H9 (cell line): Measurements from ENCODE around the gene LHCGR. TPM values are rescaled to one million over a fixed set of nuclear protein-coding genes. Genes with fewer than 3 reads are reported as not detected.
"Not testable (repeated sequence)": the region's sequence is repeated elsewhere in the genome, so short reads cannot be mapped to it uniquely, and the experiment has no call there.

Experiments used
- DNase-seq: peaks from one replicate; pipeline ENCODE4 v3.0.0-alpha.2; 2017
- H2AFZ ChIP-seq: one replicate; pipeline ENCODE4 v1.6.1; 2013; ENCODE audit warnings: mild to moderate bottlenecking, low read length, control low read depth, moderate library complexity
- H2AK5ac ChIP-seq: 2 replicates; pipeline ENCODE4 v1.6.1; 2013; ENCODE audit warnings: low read length, control low read depth, mixed read lengths; ENCODE audit not compliant: insufficient read length
- H2BK120ac ChIP-seq: one replicate; pipeline ENCODE4 v1.6.1; 2013; ENCODE audit warnings: low read depth, mild to moderate bottlenecking, low read length, control low read depth, inconsistent platforms; ENCODE audit not compliant: poor library complexity, severe bottlenecking
- H2BK12ac ChIP-seq: 2 replicates; pipeline ENCODE4 v1.6.1; 2013; ENCODE audit warnings: low read length, control low read depth, mixed read lengths, low read depth; ENCODE audit not compliant: insufficient read length
- H2BK15ac ChIP-seq: 2 replicates; pipeline ENCODE4 v1.6.1; 2013; ENCODE audit warnings: low read depth, low read length, control low read depth
- H2BK20ac ChIP-seq: one replicate; pipeline ENCODE4 v1.6.1; 2013; ENCODE audit warnings: low read depth, mild to moderate bottlenecking, low read length, control low read depth, inconsistent platforms; ENCODE audit not compliant: poor library complexity, severe bottlenecking
- H2BK5ac ChIP-seq: 2 replicates; pipeline ENCODE4 v1.6.1; 2013; ENCODE audit warnings: low read length, control low read depth, mixed read lengths; ENCODE audit not compliant: insufficient read length
- H3K14ac ChIP-seq: 2 replicates; pipeline ENCODE4 v1.6.1; 2013; ENCODE audit warnings: low read length, control low read depth; ENCODE audit not compliant: insufficient read depth
- H3K18ac ChIP-seq: 2 replicates; pipeline ENCODE4 v1.6.1; 2013; ENCODE audit warnings: low read depth, mild to moderate bottlenecking, mixed read lengths, low read length, control low read depth; ENCODE audit not compliant: insufficient read length
- H3K23ac ChIP-seq: 2 replicates; pipeline ENCODE4 v1.6.1; 2013; ENCODE audit warnings: low read length, control low read depth, mixed read lengths, low read depth; ENCODE audit not compliant: insufficient read length
- H3K23me2 ChIP-seq: 2 replicates; pipeline ENCODE4 v1.6.1; 2013; ENCODE audit warnings: low read depth, mild to moderate bottlenecking, mixed read lengths, low read length, control low read depth; ENCODE audit not compliant: insufficient read length, poor library complexity, severe bottlenecking
- H3K27ac ChIP-seq: 2 replicates; pipeline ENCODE4 v1.5.1; 2013; ENCODE audit warnings: low read length, control low read depth, mixed read lengths, low read depth; ENCODE audit not compliant: insufficient read length
- H3K27me3 ChIP-seq: 2 replicates; pipeline ENCODE4 v1.6.1; 2013; ENCODE audit warnings: low read length, control low read depth, inconsistent platforms; ENCODE audit not compliant: insufficient read depth
- H3K4ac ChIP-seq: 2 replicates; pipeline ENCODE4 v1.6.1; 2013; ENCODE audit warnings: low read depth, mild to moderate bottlenecking, control low read depth, inconsistent platforms, low read length, moderate library complexity
- H3K4me1 ChIP-seq: 2 replicates; pipeline ENCODE4 v1.6.1; 2013; ENCODE audit warnings: low read length, control low read depth, inconsistent platforms; ENCODE audit not compliant: insufficient read depth
- H3K4me2 ChIP-seq: 2 replicates; pipeline ENCODE4 v1.6.1; 2013; ENCODE audit warnings: low read length, control low read depth, mixed read lengths; ENCODE audit not compliant: insufficient read length, insufficient read depth
- H3K56ac ChIP-seq: 2 replicates; pipeline ENCODE4 v1.6.1; 2013; ENCODE audit warnings: low read depth, mild to moderate bottlenecking, mixed read lengths, low read length, control low read depth; ENCODE audit not compliant: insufficient read length
- H3K79me1 ChIP-seq: 2 replicates; pipeline ENCODE4 v1.6.1; 2013; ENCODE audit warnings: low read depth, mild to moderate bottlenecking, moderate library complexity, low read length, control low read depth, inconsistent platforms; ENCODE audit not compliant: insufficient read depth, poor library complexity, severe bottlenecking
- H3K79me2 ChIP-seq: 2 replicates; pipeline ENCODE4 v1.6.1; 2013; ENCODE audit warnings: low read length, control low read depth, inconsistent platforms; ENCODE audit not compliant: insufficient read depth
- H3K9ac ChIP-seq: 2 replicates; pipeline ENCODE4 v1.6.1; 2013; ENCODE audit warnings: low read length, control low read depth, mixed read lengths; ENCODE audit not compliant: insufficient read length; ENCODE audit errors: extremely low read depth
- H3K9me3 ChIP-seq: one replicate; pipeline ENCODE4 v1.6.1; 2013; ENCODE audit warnings: low read depth, low read length, inconsistent platforms; ENCODE audit not compliant: control insufficient read depth
- H3T11ph ChIP-seq: one replicate; pipeline ENCODE4 v1.6.1; 2013; ENCODE audit warnings: mild to moderate bottlenecking, low read length, control low read depth, inconsistent platforms
- H4K20me1 ChIP-seq: one replicate; pipeline ENCODE4 v1.6.1; 2013; ENCODE audit not compliant: control insufficient read depth, insufficient read length, insufficient read depth
- H4K5ac ChIP-seq: 2 replicates; pipeline ENCODE4 v1.6.1; 2013; ENCODE audit warnings: low read depth, mild to moderate bottlenecking, mixed read lengths, low read length, control low read depth; ENCODE audit not compliant: insufficient read length
- H4K8ac ChIP-seq: replicated peaks from 2 replicates; pipeline ENCODE4 v1.6.1; 2013; ENCODE audit warnings: low read length, control low read depth, mixed read lengths, low read depth; ENCODE audit not compliant: insufficient read length
- H4K91ac ChIP-seq: 2 replicates; pipeline ENCODE4 v1.6.1; 2013; ENCODE audit warnings: low read depth, mild to moderate bottlenecking, moderate library complexity, mixed read lengths, low read length, control low read depth; ENCODE audit not compliant: insufficient read length
- H3K27ac Mint-ChIP-seq, 3 experiments: 2 replicates in 2 of 3; 3 replicates in 1 of 3; pipeline ENCODE4 v1.8.0; 2020 to 2021; ENCODE audit warnings: mixed read lengths in 3 of 3, mild to moderate bottlenecking in 1 of 3, moderate library complexity in 1 of 3
- H3K27me3 Mint-ChIP-seq: 2 replicates; pipeline ENCODE4 v1.8.0; 2021; ENCODE audit warnings: low read depth, mild to moderate bottlenecking, moderate library complexity, mixed read lengths
- H3K36me3 Mint-ChIP-seq, 3 experiments: 2 replicates in 2 of 3; 3 replicates in 1 of 3; pipeline ENCODE4 v1.8.0; 2020 to 2021; ENCODE audit warnings: low read depth in 3 of 3, mixed read lengths in 3 of 3; ENCODE audit not compliant: insufficient read depth in 1 of 3
- H3K4me1 Mint-ChIP-seq, 2 experiments: 2 replicates each; pipeline ENCODE4 v1.8.0; 2020; ENCODE audit warnings: mixed read lengths in 2 of 2
- H3K4me3 Mint-ChIP-seq, 2 experiments: 2 replicates in 1 of 2; 3 replicates in 1 of 2; pipeline ENCODE4 v1.8.0; 2020 to 2021; ENCODE audit warnings: mild to moderate bottlenecking in 2 of 2, mixed read lengths in 2 of 2, moderate library complexity in 1 of 2
- H3K9me3 Mint-ChIP-seq, 2 experiments: 2 replicates in 1 of 2; 3 replicates in 1 of 2; pipeline ENCODE4 v1.8.0; 2020; ENCODE audit warnings: mild to moderate bottlenecking in 2 of 2, mixed read lengths in 2 of 2, moderate library complexity in 1 of 2
- WGBS: extraction: QIAGEN DNeasy Blood & Tissue Kit; methylation state at CpG from one replicate; pipeline ENCODE4 v1.1.7; 2013; ENCODE audit warnings: missing lambda C conversion rate, low lambda C conversion rate, mixed read lengths; ENCODE audit not compliant: insufficient read length; ENCODE audit errors: extremely low coverage; 5-methylcytosine and 5-hydroxymethylcytosine counted together
- total RNA-seq: library from RNA; stranded (reverse); gene quantifications from 2 replicates; pipeline ENCODE4 v1.2.1, GENCODE V29; 2021
- TF ChIP-seq, protein P1 (sequence below): fragments of 200-600 bp; sonication (generic); conservative IDR thresholded peaks from 3 replicates; pipeline ENCODE4 v1.8.0; 2021; ENCODE audit warnings: antibody characterized with exemption, mild to moderate bottlenecking

Gene LHCGR
- total RNA-seq, 1 experiment from 2014 or later: 0.44 TPM

DNA sequence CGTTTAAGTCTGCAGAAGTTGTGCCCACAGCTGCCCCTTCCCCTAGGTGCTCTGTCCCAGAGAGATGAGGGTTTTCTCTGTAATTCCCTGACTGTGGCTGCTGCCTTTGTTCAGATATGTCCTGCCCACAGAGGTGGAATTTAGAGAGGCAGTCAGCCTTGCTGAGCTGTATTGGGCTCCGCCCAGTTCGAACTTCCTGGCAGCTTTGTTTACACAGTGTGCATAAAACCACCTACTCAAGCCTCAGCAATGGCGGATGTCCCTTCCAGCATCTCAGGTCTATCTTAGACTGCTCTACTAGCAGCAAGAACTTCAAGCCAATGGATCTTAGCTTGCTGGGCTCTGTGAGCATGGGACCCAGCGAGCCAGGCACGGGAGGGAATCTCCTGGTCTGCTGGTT is 48.1 kb downstream of the LHCGR start:
- no peak overlapping the region for H2BK12ac ChIP-seq
- peaks cover 5% of the 10 kb centered on the region in 2 experiments for H3K4me1 Mint-ChIP-seq
- no peak overlapping the region for H3K14ac ChIP-seq
- no peak overlapping the region for H2BK5ac ChIP-seq
- H2BK20ac ChIP-seq: no peak overlapping the region
- TF ChIP-seq, protein P1, sequence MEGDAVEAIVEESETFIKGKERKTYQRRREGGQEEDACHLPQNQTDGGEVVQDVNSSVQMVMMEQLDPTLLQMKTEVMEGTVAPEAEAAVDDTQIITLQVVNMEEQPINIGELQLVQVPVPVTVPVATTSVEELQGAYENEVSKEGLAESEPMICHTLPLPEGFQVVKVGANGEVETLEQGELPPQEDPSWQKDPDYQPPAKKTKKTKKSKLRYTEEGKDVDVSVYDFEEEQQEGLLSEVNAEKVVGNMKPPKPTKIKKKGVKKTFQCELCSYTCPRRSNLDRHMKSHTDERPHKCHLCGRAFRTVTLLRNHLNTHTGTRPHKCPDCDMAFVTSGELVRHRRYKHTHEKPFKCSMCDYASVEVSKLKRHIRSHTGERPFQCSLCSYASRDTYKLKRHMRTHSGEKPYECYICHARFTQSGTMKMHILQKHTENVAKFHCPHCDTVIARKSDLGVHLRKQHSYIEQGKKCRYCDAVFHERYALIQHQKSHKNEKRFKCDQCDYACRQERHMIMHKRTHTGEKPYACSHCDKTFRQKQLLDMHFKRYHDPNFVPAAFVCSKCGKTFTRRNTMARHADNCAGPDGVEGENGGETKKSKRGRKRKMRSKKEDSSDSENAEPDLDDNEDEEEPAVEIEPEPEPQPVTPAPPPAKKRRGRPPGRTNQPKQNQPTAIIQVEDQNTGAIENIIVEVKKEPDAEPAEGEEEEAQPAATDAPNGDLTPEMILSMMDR: no peak
- H3K27me3 Mint-ChIP-seq: peaks cover 2% of the 10 kb centered on the region; the same call in 1 of the 2 replicates
- no peaks in the 10 kb centered on the region for H3K79me1 ChIP-seq
- no peak overlapping the region for H2BK15ac ChIP-seq
- no peak overlapping the region for H3K27ac ChIP-seq
- H3K9me3 Mint-ChIP-seq: peaks cover 6 to 9% of the 10 kb centered on the region in 2 experiments; a peak in 3 of 5 replicates
- H3K23ac ChIP-seq: no peak overlapping the region
- H3K36me3 Mint-ChIP-seq: peaks cover 1 to 9% (median 3%) of the 10 kb centered on the region in 3 experiments; a peak in 3 of 7 replicates
- no peaks in the 10 kb centered on the region for H3K27me3 ChIP-seq
- no peak overlapping the region for H4K5ac ChIP-seq
- H3K4me3 Mint-ChIP-seq: no peak overlapping the region
- H3K79me2 ChIP-seq: no peaks in the 10 kb centered on the region
- H3K4me2 ChIP-seq: no peak overlapping the region
- no peak overlapping the region for H4K91ac ChIP-seq
- no peak overlapping the region for H3K27ac Mint-ChIP-seq
- no peak overlapping the region for H3K56ac ChIP-seq
- H3K18ac ChIP-seq: no peak overlapping the region
- no peak overlapping the region for H2AK5ac ChIP-seq
- H3K9ac ChIP-seq: no peak overlapping the region
- no CpG with 5 or more reads among the region's 6 CpGs for WGBS
- H3K4me1 ChIP-seq: no peaks in the 10 kb centered on the region
- no peaks in the 10 kb centered on the region for H4K20me1 ChIP-seq
- no peak for DNase-seq
- no peak overlapping the region for H2BK120ac ChIP-seq
- H3K9me3 ChIP-seq: no peaks in the 10 kb centered on the region
- no peak overlapping the region for H2AFZ ChIP-seq
- H4K8ac ChIP-seq: no peak overlapping the region
- no peaks in the 10 kb centered on the region for H3K23me2 ChIP-seq
- H3K4ac ChIP-seq: no peak overlapping the region
- no peak overlapping the region for H3T11ph ChIP-seq

DNA sequence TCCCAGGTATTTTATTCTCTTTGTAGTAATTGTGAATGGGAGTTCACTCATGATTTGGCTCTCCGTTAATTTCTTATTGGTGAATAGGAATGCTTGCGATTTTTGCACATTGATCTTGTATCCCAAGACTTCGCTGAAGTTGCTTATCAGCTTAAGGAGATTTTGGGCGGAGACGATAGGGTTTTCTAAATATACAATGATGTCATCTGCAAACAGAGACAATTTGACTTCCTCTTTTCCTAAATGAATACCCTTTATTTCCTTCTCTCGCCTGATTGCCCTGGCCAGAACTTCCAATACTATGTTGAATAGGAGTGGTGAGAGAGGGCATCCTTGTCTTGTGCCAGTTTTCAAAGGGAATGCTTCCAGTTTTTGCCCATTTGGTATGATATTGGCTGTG is 51.9 kb downstream of the LHCGR start:
- not testable (repeated sequence) for H3K14ac ChIP-seq, H2AK5ac ChIP-seq, H3K27ac Mint-ChIP-seq, H3K79me1 ChIP-seq, H2BK15ac ChIP-seq, H4K20me1 ChIP-seq, H3K4me1 Mint-ChIP-seq, H3K4me2 ChIP-seq, H4K8ac ChIP-seq, H2BK12ac ChIP-seq, H3K4me1 ChIP-seq, DNase-seq, H3K9me3 ChIP-seq, H3T11ph ChIP-seq, H2BK5ac ChIP-seq, H4K5ac ChIP-seq, H3K79me2 ChIP-seq, H3K27me3 ChIP-seq, H3K4me3 Mint-ChIP-seq, H3K9me3 Mint-ChIP-seq, H3K18ac ChIP-seq, H2BK20ac ChIP-seq, H2AFZ ChIP-seq, H3K4ac ChIP-seq, H3K27ac ChIP-seq, H3K9ac ChIP-seq, H3K36me3 Mint-ChIP-seq, H3K23me2 ChIP-seq, H3K56ac ChIP-seq, H2BK120ac ChIP-seq, H3K27me3 Mint-ChIP-seq, H4K91ac ChIP-seq, H3K23ac ChIP-seq
- no CpG with 5 or more reads among the region's 6 CpGs for WGBS
